ENCODE measurements around the gene CCT3.

Gene CCT3

GRCh38 chr1:156320560-156320959 is 17.5 kb downstream of the CCT3 start:
- FAIRE-seq, result no peak
- no peak for DNase-seq (ENCODE audit: insufficient read length, low spot score)
- no peak for TF ChIP-seq CTCF (IDR thresholded peaks at IDR 0.05; ENCODE audit: insufficient read depth, missing control alignments)

GRCh38 chr1:156319664-156320063 is 18.4 kb downstream of the CCT3 start:
- DNase-seq (ENCODE audit: insufficient read length, low spot score), result peak; percentile 43
- TF ChIP-seq CTCF (IDR thresholded peaks at IDR 0.05; ENCODE audit: insufficient read depth, missing control alignments), result peak; percentile 53
- FAIRE-seq, result peak; percentile 25

GRCh38 chr1:156316909-156317308 is 21.2 kb downstream of the CCT3 start:
- DNase-seq (ENCODE audit: insufficient read length, low spot score) (no peak), FAIRE-seq (no peak)
- TF ChIP-seq CTCF (IDR thresholded peaks at IDR 0.05; ENCODE audit: insufficient read depth, missing control alignments), result no peak

- no peak for TF ChIP-seq CTCF (IDR thresholded peaks at IDR 0.05; ENCODE audit: insufficient read depth, missing control alignments)
- FAIRE-seq, result no peak
Measured at GRCh38 chr1:156310962-156311361, 27.1 kb downstream of the CCT3 start.

GRCh38 chr1:156308078-156308477 is 30.0 kb downstream of the CCT3 start:
- DNase-seq (ENCODE audit: insufficient read length, low spot score), result no peak
- FAIRE-seq, result no peak

More at GRCh38 chr1:156310962-156311361, 27.1 kb downstream of the CCT3 start:
- DNase-seq (ENCODE audit: insufficient read length, low spot score), result no peak

GRCh38 chr1:156305215-156305614 is 32.9 kb downstream of the CCT3 start:
- FAIRE-seq, result no peak
- TF ChIP-seq CTCF (IDR thresholded peaks at IDR 0.05; ENCODE audit: insufficient read depth, missing control alignments), result no peak
- DNase-seq (ENCODE audit: insufficient read length, low spot score), result no peak

More at GRCh38 chr1:156308078-156308477, 30.0 kb downstream of the CCT3 start:
- no peak for TF ChIP-seq CTCF (IDR thresholded peaks at IDR 0.05; ENCODE audit: insufficient read depth, missing control alignments)

GRCh38 chr1:156303241-156303640 is 34.9 kb downstream of the CCT3 start:
- no peak for FAIRE-seq
- no peak for DNase-seq (ENCODE audit: insufficient read length, low spot score)
- TF ChIP-seq CTCF (IDR thresholded peaks at IDR 0.05; ENCODE audit: insufficient read depth, missing control alignments), result no peak
